GM13976 (cell line): ENCODE data around the gene KDM7A.
A peak's percentile ranks its signal among the peaks of the same experiment; 100 is the strongest.
"Not testable (repeated sequence)": the region's sequence is repeated elsewhere in the genome, so short reads cannot be mapped to it uniquely, and the experiment has no call there.

Experiments
- DNase-seq: peaks from one replicate; pipeline ENCODE4 v3.0.0; 2012; ENCODE audit warnings: low spot score
- CTCF ChIP-seq: IDR thresholded peaks from 2 replicates; pipeline ENCODE4 v1.5.1; 2012; ENCODE audit warnings: borderline replicate concordance, mild to moderate bottlenecking; ENCODE audit not compliant: insufficient read depth; ENCODE audit errors: extremely low read depth, missing control alignments, control extremely low read depth
- in situ Hi-C: fragments of 300-500 bp; cut with MboI; formaldehyde crosslinking; loops from one replicate; pipeline ENCODE4 v1.12.0; 2022; ENCODE audit warnings: low sequenced_read_pairs, mixed read lengths, inconsistent platforms; ENCODE audit not compliant: unreplicated experiment

The KDM7A gene

DNA sequence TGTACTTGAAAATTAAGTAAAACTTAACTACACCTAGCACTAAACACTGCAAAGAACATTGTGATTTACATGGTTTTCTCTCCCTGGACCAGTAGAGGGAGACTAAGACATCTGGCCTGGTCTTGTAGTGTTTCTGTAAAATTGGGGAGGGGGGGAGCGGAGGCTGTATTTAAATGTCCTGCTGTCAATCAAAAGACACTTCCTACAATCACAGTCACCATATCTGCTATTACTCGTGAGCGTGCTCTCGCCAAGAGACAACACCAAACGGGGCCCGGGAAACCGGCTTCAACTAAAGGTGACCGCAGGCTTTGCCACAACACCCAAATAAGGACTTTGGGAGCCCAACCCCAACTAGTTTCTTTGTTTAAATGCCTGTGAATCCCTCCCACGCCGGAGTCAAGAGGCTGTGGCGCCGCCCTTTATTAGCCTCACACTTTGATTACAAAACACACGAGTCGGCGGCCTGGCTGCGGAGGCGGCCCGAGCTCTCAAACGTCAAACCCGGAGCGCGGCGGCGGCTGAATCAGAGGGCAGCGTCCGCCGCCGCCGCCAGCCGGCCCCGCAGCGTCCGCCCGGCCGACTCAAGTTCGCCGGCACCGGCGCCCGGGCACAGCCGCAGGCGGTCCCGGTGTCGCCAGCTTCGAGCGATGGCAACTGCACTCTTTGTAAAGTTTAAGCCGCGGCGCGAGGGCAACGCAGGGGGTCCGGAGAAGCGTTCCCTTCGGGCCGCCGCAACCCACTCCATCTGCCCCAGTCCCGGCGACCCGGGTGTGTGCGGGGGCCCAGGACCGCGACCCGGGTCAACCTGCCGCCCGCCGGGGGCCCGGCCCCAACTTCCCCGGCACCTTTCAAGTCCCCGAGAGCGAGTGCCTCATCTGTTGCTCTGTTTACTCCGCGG lies 1.3 kb downstream of the KDM7A start:
- in situ Hi-C loops = no loop called here
- TF ChIP-seq CTCF = peak; percentile 74
- peak; percentile 86 for DNase-seq

GRCh38 chr7:140174217-140174616 lies 2.6 kb downstream of the KDM7A start:
- in situ Hi-C loops = no loop called here
- no peak for TF ChIP-seq CTCF
- DNase-seq = no peak

- in situ Hi-C loops = no loop called here
- DNase-seq = no peak
- no peak for TF ChIP-seq CTCF
These were observed 6.4 kb downstream of the KDM7A start for GRCh38 chr7:140170375-140170774.

GRCh38 chr7:140168816-140169215 lies 8.0 kb downstream of the KDM7A start:
- DNase-seq = no peak
- in situ Hi-C loops = no loop called here
- TF ChIP-seq CTCF = no peak

DNA sequence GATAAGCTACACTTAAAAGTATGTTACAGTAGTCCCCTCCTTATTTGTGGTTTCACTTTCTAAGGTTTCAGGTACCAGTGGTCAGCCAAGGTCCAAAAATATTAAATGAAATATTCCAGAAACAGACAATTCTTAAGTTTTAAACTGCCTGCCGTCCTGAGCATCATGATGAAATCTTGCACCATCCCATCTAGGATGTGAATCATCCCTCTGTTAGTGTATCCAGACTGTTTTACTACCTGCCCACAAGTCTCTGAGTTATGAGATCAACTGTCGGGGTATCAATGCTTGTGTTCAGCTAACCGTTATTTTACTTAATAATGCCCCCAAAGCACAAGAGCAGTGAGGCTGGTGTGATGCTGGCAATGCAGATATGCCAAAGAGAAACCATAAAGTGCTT lies 11.4 kb downstream of the KDM7A start:
- in situ Hi-C loops = no loop called here
- no peak for TF ChIP-seq CTCF
- DNase-seq = no peak

DNA sequence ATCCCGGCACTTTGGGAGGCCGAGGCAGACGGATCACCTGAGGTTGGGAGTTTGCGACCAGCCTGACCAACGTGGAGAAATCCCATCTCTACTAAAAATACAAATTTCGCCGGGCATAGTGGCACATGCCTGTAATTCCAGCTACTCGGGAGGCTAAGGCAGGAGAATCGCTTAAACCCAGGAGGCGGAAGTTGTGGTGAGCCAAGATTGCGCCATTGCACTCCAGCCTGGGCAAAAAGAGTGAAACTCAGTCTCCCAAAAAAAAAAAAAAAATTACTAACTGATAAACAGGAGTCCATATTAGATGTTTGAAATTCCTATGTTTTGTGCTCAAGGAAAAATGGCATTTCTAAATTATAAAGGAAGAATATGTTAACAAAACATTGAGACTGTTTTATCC lies 14.7 kb downstream of the KDM7A start:
- in situ Hi-C loops, DNase-seq: not testable (repeated sequence)

GRCh38 chr7:140161047-140161446 lies 15.7 kb downstream of the KDM7A start:
- DNase-seq = no peak
- TF ChIP-seq CTCF = no peak
- in situ Hi-C loops = no loop called here
